ENCODE data around the gene APOLD1.
"Not testable (repeated sequence)": the region's sequence is repeated elsewhere in the genome, so short reads cannot be mapped to it uniquely, and the experiment has no call there.

Gene APOLD1, protein sequence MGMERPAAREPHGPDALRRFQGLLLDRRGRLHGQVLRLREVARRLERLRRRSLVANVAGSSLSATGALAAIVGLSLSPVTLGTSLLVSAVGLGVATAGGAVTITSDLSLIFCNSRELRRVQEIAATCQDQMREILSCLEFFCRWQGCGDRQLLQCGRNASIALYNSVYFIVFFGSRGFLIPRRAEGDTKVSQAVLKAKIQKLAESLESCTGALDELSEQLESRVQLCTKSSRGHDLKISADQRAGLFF

DNA sequence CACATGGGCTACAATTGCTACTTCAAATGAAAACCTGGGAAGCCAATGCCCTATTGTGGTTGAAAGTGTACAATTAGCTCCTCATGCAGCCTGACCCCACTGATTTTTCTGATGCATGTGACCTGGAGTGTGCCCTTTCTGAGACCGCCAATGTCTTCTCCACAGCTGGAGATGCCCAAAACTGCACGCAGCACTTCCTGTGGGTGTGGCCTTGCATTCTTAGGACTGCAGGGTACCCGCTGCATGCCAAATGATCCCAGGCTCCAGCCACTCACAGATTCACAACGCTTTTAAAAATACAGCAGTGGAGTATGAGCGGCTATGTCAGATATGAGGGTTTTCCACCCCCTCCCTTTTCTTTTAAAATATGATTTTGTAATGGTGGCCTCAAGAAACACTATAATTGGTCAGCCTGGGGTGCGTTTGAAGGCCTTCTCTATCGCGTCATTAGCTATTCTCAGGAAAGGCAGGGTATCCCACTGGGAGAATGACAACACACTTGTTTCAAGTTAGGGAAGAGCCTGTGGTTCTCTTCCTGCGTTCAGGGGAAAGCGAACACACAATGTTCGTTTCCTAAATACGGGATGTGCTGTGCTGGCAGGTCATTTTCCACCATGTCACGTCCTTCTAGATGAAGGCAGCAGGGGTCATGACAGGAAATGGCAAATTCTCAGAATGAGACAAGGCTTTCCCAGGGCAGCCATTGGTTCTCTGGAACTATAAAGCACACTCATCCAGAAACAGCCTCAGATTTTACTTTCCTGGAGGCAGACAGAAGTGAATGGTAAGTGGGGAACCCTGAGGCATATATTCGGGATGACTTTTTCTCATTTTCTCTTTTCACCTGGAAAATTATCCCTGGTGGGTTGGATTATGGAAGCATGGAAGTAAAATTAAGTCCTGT, at the start of gene APOLD1:
TSS of gene APOLD1 (plus strand) at position 749 of the 904 bp plus-strand sequence. CDS start at position 782, 33 bp downstream.
- DNase-seq = no peak

DNA sequence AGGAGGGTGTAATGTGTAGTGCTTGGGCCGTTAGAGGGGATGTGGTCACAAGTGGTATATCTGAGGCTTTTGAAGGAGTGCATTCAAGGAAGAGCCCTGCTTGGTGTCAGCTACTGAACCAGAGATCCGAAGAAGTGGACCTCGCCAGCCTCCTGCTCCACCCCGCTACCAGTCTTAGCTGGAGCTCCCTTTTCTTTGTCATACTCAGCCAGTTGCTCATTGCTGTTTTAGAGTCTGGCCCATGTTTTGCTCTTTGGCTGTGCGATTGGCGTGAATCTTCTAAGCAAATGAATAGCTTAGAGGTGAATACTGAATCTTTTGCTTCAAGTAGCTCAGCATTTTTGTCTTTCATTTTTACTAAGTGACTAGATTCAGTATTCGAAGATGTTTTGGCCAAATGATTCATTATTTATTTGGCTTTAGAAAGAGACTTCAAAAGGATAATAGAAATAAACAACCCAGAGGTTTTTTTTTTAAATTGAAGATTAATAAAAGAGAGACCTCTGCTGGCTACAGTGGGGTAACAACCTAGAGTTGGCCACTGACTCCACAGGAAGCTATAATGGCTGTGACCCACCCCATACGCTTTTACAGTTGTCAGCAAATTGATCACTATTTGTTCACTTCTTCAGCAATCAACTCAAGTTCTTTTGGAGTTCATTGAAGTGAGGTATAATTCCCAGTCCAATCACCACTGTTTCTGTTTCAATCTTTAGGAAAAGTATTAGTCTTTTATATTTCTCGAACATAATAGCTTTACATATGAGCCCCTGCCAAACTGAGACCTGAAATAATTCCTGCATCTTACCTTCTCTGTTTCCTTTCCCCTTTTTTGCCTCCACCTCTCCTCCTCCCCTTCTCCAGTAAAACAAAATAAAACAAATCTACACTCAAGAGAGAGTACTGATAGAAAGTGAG, 48.4 kb upstream of the APOLD1 start:
- peak; percentile 50 to 70 for DNase-seq

DNA sequence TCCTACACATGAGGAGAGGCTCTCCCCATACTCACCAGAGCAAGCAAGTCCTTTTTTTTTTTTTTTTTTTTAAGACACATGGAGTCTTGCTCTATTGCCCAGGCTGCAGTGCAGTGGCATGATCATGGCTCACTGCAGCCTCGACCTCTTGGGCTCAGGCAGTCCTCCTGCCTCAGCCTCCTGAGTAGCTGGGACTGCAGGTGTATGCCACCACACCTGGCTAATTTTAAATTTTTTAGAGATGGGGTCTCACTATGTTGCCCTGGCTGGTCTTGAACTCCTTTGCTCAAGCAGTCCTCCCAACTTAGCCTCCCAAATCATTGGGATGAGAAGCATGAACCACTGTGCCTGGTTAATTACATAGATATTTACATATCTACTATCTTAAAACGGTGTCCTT, 47.3 kb upstream of the APOLD1 start:
- DNase-seq = not testable (repeated sequence)

DNA sequence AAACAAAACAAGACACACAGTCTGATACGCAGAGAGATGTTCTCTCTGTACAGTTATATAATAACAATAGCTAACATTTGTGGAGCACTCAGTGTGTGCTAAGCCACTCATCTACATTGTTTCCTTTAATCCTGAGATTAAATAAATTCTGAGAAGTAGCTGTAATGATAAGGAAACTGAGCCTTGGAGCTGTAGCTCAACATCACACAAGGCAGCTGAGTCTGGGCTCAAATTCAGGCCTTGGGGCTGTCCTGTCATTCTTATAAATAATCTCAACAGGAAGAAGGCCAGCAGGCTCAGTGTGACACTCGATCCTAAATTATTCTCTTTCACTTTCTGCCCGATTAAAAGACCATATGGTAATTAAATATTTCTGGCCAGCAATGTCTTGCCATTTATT, 43.8 kb upstream of the APOLD1 start:
- DNase-seq = no peak

DNA sequence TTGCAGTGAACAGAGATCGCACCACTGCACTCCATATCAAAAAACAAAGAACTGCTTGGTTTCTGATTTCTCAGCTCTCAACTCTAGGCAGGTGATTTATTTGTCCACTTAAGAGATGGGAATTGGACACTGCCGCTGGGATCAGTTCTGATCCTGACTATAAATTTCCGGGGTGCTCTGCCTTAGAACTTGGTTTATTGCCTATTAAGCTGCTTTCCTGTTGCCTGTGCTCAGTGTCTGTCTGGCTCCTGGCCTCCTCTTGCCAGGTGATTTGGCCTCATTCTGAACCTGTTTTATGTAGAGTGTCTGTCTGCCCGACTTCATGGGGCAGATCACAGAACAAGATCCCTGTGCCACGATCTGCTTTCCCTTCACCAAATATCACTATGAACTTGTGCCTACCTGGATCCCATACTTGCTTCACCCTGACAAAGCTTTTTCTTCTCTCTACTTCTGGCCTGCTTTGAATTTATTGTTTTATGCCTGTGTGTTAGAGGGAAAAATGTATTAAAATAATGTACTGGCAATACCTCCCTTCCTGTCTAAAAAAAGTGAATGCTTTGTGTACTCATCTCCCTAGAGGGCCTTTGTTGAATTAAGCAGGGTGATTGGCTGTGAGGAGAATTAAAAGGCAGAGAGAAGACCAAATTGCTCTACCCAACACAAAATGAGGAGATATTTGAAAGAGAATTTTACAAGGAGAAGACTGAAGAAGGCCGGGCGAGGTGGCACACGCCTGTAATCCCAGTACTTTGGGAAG, 40.7 kb upstream of the APOLD1 start:
- no peak for DNase-seq

DNA sequence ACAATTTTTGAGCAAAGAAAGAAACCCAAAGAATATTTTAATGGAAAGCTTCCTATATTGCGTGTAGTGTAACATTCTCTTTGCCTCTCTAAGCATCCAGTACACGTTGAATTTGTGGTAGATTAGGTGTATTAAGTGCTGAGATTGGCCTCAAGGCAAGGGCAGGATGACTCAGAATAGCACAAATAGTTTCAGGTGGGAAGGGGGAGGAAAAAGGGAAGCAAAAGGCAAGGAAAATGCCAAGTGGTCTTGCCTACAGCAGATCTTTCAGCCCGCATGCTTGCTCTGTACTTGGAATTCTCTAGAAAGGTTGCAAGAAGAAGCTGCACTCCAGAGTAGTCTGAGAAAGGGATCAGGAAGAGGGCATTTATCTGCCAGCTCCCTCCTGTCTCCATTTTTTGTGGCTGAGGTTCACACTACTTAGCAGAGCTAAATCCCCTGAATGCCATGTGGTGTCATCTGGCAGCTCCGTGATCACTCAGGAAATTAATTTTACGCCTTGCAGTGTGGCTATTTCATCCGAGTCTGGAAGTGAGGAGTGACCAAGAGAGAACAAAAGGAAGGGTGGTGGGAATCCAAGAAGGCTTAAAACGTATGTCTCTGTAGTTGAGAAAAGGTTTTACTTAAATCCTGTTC, 39.8 kb upstream of the APOLD1 start:
- no peak for DNase-seq

DNA sequence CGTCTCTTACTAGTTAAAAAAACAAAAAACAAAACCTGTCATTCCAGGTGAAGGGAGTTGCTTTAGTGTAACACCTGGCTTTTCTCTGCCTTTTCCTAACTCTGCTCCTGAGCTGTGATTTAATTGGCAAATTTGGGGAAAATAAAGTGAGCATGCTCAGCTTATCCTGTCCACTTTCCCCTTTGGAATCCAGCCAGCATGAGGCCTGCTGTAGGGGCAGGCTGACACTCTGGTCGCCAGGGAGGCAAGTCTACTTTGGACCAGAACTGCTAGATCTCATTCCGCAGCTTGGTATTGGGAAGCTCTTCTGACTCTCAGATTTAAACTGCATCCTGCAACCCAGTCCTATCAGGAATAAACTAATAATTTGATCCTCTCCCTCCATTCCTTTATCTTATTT, 38.2 kb upstream of the APOLD1 start:
- DNase-seq = no peak

DNA sequence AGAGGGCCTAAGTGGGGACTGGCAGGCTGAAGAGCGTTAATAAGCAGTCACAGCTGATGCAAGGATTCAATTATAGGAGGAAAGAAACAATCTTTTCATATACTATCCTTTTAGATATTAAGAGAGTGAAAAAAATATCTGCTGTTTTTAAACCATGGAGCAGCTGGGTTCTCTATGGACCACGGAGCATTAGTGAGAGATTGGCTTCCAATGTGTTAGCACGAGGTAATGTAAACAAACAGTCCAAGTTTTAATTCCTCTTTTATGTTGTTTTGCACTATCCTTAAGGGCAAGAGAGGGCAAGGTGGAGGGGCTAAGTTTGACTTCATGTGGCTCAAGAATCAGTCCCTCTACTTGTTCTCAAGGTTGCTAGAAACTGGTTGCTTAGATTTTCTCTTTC, 37.4 kb upstream of the APOLD1 start:
- DNase-seq = no peak

DNA sequence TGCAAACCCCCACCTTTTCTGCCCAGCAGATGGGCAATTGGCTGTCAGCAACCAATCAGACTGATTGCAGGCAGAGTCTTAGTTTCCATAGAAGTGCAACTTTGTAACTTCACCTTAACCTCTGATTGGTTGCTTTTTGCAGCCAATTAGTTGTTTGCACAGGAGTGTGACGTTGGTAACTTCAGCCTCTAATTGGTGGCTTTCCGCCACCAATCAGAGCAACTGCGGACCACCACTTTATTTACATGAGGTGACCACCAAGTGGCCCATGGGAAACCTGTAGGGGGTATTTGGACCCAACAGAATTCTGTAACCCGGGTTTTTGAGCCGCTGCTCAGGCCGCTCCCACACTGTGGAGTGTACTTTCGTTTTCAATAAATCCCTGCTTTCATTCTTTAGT, 36.0 kb upstream of the APOLD1 start:
- no peak for DNase-seq

DNA sequence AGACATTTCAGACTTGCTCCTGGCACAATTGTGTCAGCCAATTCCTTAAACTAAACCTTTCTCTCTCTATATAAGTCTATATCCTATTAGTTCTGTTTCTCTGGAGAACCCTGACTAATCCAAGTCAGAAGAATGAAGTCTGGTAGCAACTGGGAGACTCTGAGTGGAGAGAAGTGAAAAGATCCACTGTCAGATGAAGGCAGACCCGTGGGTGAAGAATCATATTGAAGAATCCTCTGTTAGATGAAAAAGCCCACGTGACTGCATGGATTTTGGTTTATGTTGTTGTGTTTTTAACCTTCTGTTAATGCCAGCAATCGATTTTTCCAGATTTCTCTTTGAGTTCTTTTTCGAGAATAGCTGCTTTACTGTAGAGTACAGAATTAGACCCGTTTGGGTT, 29.5 kb upstream of the APOLD1 start:
- DNase-seq = no peak

DNA sequence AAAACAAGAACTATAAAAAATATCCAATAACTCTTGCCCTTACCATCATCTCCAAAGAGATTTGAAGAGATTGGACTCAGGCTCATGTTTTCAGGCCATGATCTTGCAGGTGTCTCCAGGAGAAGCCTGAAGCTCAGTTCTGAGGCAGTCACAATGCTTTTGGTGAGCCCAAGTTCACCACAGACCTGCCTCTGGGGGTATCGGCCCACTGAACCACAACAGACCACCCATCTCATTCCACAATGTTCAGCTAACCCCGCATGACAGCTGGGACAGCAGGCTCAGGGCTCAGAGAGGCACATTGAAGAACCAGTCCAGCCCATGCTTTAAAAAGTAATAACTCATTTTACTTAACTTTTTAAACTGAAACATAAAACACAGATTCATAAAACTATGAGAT, 28.3 kb upstream of the APOLD1 start:
- no peak for DNase-seq

DNA sequence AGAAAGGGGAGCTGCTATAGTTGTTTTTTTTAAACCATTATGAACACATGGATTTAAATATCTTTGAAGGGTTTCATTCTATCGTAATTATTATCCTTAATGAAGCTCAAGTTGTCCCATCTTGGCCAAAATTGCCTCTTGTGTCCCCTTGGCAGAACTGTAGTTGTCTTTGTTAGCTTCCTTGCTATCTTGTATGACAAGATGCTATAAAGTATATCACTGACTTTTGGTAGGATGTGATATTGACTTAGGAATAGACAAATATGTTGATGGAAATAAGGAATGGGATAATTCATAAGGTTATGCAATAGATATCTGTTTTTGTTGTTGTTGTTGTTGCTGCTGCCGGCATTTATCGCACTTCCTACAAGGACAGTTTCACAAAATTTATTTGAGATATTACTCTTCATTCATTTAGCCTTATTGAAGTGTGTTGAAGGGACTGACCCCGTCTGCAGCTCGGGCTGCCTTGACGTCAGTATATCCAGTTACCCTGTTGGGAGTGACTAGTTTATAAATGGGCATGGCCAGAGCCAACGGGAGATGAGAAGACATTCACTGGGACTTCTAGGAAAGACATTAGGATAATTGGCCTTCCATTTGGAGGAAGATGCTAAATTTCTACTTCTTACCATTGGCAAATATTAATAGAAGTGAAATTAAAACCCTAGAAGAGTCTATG, 26.1 kb upstream of the APOLD1 start:
- no peak for DNase-seq

DNA sequence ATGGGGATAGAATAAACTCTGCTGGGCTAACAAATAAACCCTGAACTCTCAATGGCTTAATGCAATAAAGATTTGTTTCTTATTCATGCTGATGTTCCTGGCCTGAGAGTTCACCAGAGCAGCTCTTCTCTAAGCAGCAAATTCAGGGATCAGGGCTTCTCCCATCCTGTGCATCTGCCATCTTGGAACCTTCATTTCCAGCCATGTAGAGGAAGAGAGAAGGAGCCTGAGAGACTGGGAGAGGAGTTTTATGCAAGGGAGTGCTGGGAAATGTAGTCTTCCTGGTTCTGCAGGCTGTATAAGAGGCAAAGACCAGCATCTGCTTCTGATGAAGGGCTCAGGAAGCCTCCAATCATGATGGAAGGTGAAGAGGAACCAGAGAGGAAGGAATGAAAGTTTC, 20.6 kb upstream of the APOLD1 start:
- DNase-seq = no peak

DNA sequence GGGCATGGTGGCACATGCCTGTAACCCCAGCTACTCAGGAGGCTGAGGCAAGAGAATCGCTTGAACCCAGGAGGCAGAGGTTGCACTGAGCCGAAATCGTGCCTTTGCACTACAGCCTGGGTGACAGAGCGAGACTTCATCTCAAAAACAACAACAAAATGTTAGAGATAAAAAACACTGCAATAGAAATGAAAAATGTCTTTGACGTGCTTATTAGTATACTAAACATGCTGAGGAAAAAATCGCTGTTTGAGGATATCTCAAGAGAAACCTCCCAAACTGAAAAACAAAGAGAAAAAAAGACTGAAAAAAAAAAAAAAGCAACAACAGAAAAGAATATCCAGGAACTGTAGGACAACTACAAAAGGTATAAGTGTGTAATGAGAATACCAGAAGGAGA, 15.2 kb upstream of the APOLD1 start:
- DNase-seq = no peak

DNA sequence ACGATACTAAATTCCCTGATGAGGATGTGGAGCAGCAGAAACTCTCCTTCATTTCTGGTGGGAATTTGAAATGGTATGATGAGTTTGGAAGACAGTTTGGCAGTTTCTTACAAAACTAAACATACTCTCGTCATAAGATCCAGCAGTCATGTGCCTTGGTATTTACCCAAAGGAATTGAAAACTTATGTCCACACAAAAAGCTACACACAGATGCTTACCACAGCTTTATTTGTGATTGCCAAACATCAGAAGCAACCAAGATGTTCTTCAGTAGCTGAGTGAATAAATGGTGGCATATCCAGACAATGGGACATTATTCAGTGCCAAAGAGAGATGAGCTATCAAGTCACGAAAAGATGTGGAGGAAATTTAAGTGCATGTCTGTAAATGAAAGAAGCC, 10.7 kb upstream of the APOLD1 start:
- DNase-seq = no peak

DNA sequence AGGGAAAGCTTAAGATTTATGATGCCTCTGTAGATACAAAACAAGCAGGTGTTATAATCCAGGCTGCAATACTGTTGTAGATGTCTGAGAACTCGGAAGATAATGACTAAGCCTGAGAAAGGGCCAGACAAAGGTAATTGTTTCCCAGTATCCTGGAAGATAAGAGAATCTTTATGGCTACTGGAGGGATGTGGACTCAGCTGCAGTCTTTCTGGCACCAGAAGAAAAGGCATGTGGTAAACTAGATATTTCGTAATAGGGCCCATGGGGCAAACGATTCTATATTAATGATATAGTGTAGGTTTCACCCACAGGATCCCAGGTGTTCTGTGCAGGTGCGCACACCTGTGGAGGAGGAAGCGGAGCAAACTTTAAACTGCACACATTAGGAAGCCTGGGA, 9.2 kb upstream of the APOLD1 start:
- no peak for DNase-seq

DNA sequence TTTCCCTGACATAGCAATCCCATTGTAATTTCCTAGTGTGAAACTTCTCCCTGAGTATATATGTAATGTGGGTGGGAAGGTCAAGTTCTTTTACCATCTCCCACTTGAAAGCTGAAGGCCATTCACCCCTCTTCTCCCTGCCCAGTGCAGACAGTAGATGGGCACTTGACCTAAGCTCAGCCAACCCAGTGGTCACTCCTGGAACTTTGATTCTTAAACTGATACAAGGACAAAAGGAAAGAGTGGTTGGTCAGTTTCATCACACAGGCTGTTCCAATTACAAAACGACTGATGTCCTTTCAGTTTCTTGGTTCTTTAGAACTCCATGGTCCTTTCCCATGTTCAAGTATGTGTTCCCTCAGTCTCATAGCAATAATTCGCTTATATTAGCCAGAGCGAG, 8.4 kb upstream of the APOLD1 start:
- DNase-seq = no peak

DNA sequence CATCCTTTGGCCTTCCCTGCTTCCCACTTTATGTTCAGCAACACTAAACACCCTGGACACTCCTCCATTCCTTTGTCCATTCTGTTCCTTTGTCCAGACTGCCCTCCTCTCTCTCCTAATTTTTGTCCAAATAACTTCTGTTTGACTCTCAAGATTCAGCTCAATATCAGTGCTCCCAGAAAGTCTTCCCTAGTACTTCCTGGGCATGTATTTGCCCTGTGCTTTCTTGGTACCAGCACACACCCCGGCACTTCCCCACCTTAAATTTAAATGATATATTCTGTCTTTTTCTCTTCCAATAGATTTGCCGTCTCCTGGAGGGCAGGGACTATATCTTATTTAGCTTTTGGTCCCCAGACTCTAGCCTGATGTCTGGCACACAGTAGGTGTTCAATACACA, 6.5 kb upstream of the APOLD1 start:
- DNase-seq = no peak

DNA sequence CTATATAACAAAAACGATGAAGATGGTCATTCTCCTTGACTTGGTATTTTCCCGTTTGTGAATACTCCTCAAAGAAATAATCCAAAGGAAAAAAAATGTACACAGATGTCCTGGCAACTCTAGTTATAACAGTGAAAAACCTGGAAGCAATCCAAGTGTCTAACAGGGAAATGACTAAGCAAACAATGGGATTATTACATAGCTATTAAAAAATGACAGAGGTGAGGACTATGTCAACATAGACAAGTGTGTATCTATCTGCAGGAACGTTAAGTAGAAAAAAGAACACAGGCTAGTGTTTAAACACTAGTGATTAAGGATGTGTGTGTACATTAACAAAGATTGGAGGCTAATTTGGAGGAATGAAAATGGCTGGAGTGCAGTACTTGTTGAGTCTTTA, 5.9 kb upstream of the APOLD1 start:
- no peak for DNase-seq

DNA sequence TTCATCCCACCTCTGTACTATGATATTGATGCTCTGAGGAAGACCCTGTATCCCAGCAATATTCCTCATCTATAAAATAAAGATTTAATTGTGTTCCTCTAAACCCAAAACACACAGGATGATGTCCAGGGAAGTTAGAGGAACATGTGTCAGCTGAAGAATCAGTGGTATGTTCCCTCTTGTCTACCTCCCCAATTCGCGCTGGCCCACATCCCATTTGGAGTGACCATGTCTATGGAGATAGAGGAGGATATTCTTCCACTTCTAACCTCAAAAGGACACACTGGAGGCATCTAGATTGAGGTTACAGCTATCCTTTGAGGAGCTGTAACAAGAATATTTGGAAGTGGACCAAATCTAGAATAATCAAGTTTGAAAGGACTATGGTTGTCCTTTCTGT, 1.3 kb upstream of the APOLD1 start:
- DNase-seq = no peak

DNA sequence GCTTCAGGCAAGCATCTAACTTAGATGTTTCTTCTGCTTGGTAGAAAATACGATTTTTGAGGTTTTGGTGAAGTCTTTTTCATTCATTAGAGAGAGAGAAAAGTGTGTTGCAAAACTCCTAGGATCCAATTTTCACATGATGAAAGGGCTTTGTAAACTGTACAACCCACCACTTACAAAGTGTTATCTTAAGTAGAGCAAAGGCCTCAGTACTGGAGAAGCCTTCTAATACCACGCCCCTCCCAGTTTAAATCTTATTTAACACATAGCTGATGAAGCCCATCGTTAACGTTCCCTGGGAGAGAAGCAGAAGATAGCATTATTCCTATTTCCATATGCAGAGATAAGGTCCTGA, 869 bp downstream of the APOLD1 start:
- DNase-seq = no peak

Data from CD4-positive, alpha-beta T cell treated with Interleukin-1 beta for 1 hour (primary cell).